OCI-LY1 (cell line): Measurements from ENCODE around the gene DYNLRB1.

Experiments used
- EZH2 ChIP-seq: fragments of 200-600 bp; sonication (generic), shearing (Covaris generic); IDR thresholded peaks from 2 replicates; pipeline ENCODE4 v1.8.0; 2017; ENCODE audit warnings: borderline replicate concordance, mixed run types, mild to moderate bottlenecking, antibody characterized with exemption, low read length, moderate library complexity, mixed read lengths
- TF ChIP-seq, protein P1 (sequence below): fragments of 200-600 bp; sonication (generic), shearing (Covaris generic); IDR thresholded peaks from 2 replicates; pipeline ENCODE4 v1.5.1; 2017; ENCODE audit warnings: mild to moderate bottlenecking, antibody characterized with exemption, low read length, moderate library complexity, mixed read lengths

DNA sequence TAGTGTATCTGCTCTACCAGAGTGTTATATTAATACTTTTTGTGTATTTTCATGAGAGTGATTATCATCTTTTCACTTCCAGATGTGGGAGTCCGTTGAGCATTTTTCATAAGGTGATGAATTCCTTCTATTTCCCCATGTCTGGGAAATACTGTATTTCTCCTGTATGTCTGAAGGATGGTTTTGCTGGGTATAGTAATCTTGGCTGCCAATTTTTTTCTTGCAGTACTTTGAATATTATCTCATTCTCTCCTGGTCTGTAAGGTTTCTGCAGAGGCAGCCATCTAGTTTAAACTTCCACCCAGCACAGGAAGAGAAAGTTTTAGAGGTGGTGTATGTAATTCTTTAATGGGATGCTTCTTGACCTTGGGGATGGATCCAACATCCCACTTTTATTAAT is 15.4 kb upstream of the DYNLRB1 start:
- no peak for TF ChIP-seq EZH2
- TF ChIP-seq, protein P1, sequence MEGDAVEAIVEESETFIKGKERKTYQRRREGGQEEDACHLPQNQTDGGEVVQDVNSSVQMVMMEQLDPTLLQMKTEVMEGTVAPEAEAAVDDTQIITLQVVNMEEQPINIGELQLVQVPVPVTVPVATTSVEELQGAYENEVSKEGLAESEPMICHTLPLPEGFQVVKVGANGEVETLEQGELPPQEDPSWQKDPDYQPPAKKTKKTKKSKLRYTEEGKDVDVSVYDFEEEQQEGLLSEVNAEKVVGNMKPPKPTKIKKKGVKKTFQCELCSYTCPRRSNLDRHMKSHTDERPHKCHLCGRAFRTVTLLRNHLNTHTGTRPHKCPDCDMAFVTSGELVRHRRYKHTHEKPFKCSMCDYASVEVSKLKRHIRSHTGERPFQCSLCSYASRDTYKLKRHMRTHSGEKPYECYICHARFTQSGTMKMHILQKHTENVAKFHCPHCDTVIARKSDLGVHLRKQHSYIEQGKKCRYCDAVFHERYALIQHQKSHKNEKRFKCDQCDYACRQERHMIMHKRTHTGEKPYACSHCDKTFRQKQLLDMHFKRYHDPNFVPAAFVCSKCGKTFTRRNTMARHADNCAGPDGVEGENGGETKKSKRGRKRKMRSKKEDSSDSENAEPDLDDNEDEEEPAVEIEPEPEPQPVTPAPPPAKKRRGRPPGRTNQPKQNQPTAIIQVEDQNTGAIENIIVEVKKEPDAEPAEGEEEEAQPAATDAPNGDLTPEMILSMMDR, result no peak
